Skin of body (tissue), 2 donors: ENCODE measurements around the gene PTPRD. TPM values are rescaled to one million over a fixed set of nuclear protein-coding genes. Genes with fewer than 3 reads are reported as not detected.

ENCODE experiments used
- DNase-seq: peaks from one replicate; lab custom pipeline; 2025; lab: John Stamatoyannopoulos, UW
- total RNA-seq: library from RNA; depleted of rRNA; stranded (reverse); fragments of >200 nt; gene quantifications from one replicate; pipeline ENCODE4 v1.2.3, GENCODE V29; 2014

PTPRD gene
- total RNA-seq, 1 donor from 2014 or later, result 29.9 TPM

GRCh38 chr9:8349901-8350300, 2262.9 kb downstream of the PTPRD start:
- DNase-seq, result peak; percentile 51

- no peak for DNase-seq
These were observed 2263.4 kb downstream of the PTPRD start for GRCh38 chr9:8349376-8349775.

GRCh38 chr9:8348756-8349155, 2264.0 kb downstream of the PTPRD start:
- no peak for DNase-seq

- DNase-seq, result no peak
These were observed 2266.5 kb downstream of the PTPRD start for GRCh38 chr9:8346296-8346695.

- DNase-seq, result peak; percentile 54
These were observed 2273.9 kb downstream of the PTPRD start for GRCh38 chr9:8338767-8339510.

- DNase-seq, result peak; percentile 81
These were observed 2274.7 kb downstream of the PTPRD start for GRCh38 chr9:8337834-8338766.

GRCh38 chr9:8332871-8333270, 2279.9 kb downstream of the PTPRD start:
- no peak for DNase-seq

GRCh38 chr9:8332331-8332650, 2280.5 kb downstream of the PTPRD start:
- no peak for DNase-seq

GRCh38 chr9:8331507-8332330, 2281.1 kb downstream of the PTPRD start:
- DNase-seq, result no peak

- DNase-seq, result no peak
These were observed 2283.1 kb downstream of the PTPRD start for GRCh38 chr9:8329561-8330283.

- no peak for DNase-seq
These were observed 2297.6 kb downstream of the PTPRD start for GRCh38 chr9:8315211-8315610.

GRCh38 chr9:8309258-8309657, 2303.5 kb downstream of the PTPRD start:
- DNase-seq, result no peak

- no peak for DNase-seq
These were observed 2308.1 kb downstream of the PTPRD start for GRCh38 chr9:8304720-8305119.

- no peak for DNase-seq
These were observed 2311.5 kb downstream of the PTPRD start for GRCh38 chr9:8301296-8301695.

GRCh38 chr9:8297047-8297446, 2315.8 kb downstream of the PTPRD start:
- DNase-seq, result no peak

GRCh38 chr9:8292657-8293056, 2320.1 kb downstream of the PTPRD start:
- DNase-seq, result no peak

GRCh38 chr9:8289681-8290080, 2323.1 kb downstream of the PTPRD start:
- DNase-seq, result no peak

- no peak for DNase-seq
These were observed 2324.8 kb downstream of the PTPRD start for GRCh38 chr9:8287970-8288369.

- DNase-seq, result no peak
These were observed 2325.3 kb downstream of the PTPRD start for GRCh38 chr9:8287501-8287900.

- DNase-seq, result no peak
These were observed 2327.9 kb downstream of the PTPRD start for GRCh38 chr9:8284884-8285283.

- no peak for DNase-seq
These were observed 2330.3 kb downstream of the PTPRD start for GRCh38 chr9:8282535-8282934.
